Activated CD8-positive, alpha-beta memory T cell treated with anti-CD3 and anti-CD28 coated beads for 1 hour (primary cell): ENCODE measurements around the gene HRAS.

Experiments
- DNase-seq, 2 donors: peaks; one replicate each; pipeline ENCODE4 v3.0.0-alpha.2; 2020; ENCODE audit warnings: low read depth in 1 of 2; ENCODE audit errors: extremely low read depth in 1 of 2

Gene HRAS

DNA sequence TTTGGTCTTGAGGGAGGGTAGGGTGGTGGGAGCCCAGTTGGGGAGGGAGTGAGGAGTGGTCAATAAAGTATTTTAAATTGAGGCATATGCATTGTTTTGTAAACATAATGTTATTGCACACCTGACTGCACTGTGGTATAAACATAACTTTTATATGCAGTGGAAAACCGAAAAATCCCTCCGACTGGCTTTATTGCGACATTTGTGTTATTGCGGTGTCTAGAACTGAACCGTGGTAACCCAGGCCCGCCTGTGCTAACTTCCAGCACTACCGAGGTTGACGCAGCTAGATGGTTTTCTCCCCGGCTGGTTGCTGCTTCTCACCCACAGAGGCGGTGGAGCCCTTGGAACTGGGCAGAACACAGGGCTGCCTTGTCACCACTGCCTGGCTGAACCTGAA is 20.8 kb downstream of the HRAS start:
- DNase-seq: no peak

GRCh38 chr11:512761-513595 is 22.4 kb downstream of the HRAS start:
- no peak for DNase-seq

GRCh38 chr11:508956-509355 is 26.4 kb downstream of the HRAS start:
- no peak for DNase-seq

DNA sequence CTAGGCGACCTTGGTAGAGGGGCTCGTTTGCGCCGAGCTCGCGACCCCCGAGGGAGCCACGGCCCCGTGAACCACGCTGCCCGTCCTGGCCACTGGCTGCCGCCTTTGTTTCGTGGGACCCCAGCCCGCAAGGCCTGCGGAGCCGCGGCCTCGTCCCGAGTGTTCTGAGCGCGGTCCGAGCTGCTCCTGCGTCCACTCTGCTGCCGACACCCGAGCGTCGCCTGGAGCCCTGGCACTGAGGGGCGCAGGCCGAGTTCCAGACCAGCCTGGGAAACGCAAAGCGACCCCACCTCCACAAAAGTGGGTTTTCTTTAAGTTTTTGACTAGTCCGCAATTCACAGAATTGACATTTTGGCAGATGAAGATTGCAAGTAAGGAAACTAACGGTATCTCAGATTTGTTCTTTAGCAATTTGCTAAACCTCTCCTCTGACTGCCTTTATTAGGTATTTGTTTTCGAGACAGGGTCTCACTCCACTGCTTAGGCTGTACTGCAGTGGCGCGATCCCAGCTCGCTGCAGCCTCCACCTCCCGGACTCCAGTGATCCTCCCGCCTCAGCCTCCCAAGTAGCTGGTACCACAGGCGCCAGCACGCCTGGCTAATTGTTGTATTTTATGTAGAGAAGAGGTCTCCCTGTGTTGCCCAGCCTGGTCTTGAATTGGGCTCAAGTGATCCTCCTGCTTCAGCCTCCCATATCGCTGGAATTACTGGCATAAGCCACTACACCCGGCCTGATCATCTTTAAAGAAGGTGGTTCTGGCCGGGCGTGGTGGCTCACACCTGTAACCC is 27.5 kb downstream of the HRAS start:
- no peak for DNase-seq

DNA sequence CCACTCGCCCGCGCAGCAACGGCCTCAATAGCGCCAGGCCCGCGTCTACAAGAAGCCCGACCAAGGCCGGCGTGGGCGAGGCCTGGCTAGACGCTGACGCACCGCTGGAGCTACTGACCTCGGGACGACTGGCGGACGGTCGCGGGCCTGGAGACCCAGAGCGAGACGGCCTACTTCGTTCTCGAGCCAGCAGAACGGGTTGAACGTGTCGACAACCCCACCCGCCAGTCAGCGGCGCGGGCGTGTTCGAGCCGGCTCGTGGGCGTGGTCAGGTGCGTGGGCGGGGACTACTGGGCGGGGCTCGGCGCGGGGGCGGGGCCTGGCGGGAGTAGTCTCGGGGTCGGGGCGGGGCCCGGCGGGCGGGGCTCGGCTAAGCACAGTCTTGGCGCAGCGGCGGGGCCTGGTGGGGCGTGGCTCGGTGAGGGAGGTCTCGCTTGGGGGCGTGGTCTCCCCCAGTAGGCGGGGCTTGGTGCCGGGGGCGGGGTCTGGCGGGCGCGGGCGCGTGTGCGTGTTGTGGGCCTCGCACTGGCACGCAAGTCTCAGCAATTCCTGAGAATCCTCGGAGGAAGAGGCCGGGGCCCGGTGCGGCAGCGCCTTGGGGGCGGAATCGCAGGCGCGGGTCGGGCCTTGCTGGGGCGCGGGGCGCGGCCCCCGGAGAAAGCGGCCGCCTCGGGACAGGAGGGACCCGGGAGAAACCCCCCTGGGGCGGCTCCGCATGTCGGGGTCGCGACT is 28.2 kb downstream of the HRAS start, which contains the start of gene RNH1:
Gene RNH1, minus strand, starts transcription at position 248 of the 732 bp plus-strand sequence. CDS start 5,080 bp downstream, outside the sequence.
- peak; percentile 97 to 100 for DNase-seq

DNA sequence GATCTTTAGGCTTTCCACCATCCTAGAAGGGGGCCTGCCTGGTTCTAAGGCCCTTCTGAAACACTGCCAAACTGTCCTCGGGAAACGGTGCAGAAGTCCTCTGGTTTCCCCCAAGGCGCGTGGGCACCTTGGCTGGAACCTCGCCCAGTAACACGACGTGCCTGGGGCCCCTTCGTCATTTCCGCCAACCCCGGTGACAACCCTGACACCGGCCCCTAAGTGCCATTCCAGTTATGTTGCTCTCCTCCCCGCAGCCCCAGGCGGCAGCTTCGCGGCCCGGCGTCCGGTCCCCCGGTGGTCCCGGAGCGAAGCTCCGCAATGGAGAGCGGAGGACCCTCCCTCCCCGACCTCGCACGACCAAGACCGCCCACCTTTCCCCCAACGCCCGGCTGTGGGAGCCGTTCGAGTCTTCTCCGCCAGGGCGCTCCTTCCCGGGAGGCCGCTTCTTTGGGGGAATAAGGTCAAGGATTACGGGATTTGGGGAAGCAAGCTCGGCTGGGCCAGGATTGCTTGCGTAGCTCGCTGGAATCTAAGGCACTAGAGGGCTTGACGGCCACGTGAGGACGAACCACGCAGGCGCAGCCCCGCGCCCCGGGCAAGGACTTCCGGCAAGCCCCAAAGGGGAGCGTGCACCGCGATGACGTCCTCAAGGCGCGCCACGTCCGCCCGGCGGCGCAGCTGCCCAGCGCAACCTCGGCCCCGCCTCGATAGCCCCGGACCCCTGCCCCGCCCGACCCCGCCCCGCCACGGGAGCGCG is 29.0 kb downstream of the HRAS start:
- DNase-seq: peak; percentile 91 to 97

DNA sequence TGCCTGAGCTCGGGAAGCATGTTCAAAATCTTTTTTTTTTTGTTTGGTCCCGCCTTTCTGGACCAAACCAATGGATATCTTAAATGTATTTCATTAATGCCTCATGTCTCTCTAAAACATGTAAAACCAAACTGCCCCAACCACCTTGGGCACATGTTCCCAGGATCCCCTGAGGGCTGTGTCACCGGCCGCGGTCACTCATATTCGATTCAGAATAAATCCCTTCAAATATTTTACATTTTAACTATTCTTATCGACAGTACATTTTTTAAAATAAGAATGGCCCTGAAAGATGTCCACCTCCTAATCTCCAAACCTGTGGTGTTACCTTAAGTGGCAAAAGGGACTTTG is 30.4 kb downstream of the HRAS start:
- no peak for DNase-seq

DNA sequence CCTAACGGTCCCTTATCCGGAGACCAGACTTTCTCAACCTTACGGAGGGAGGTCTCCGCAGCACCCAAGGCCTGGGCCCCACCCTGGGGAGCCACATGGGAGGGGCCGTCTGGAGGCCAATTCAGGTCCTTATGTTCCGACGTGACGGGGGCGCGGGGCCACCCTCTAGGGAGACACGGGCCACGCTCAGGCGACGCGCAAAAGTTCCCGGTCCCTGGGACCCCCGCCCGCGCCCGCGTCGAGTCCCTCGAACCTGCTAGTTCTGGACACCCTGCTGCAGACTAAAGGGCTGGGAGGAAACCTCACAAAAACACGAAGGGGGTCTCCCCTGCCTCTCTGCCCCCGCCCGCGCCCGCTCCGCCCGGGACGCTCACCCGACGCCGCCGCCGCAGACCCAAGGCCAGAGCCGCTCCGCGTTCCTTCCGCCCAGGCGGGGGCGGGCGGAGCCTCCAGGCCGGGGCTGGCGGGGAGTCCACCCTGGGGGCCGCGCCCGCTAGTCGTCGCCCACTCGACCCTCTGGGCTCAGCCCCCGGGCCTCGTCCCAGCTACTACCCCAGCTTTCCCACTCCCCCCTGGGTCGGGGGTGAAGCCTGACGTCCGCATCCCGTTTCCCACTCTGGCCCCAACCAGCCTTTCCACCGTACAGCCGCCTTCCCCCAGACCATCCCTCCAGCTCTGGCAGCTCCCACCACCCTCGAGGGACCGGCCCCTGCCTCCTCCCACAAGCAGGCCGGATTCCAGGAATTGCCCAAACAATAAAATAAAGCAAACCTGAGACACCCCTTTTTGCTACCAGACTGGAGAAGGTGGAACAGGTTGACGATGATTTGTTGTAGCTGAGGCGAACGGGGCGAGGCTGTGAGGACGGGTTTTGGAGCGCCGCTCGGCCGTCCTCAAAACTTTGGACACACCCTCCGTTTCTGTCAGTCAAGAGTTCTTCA is 31.1 kb downstream of the HRAS start:
- no peak for DNase-seq

- no peak for DNase-seq
Measured at GRCh38 chr11:503179-503981, 32.0 kb downstream of the HRAS start.

- DNase-seq: no peak
Measured at GRCh38 chr11:502288-503178, 32.8 kb downstream of the HRAS start.

GRCh38 chr11:501683-502287 is 33.6 kb downstream of the HRAS start:
- DNase-seq: no peak

- DNase-seq: no peak
Measured at GRCh38 chr11:501001-501682, 34.2 kb downstream of the HRAS start.

DNA sequence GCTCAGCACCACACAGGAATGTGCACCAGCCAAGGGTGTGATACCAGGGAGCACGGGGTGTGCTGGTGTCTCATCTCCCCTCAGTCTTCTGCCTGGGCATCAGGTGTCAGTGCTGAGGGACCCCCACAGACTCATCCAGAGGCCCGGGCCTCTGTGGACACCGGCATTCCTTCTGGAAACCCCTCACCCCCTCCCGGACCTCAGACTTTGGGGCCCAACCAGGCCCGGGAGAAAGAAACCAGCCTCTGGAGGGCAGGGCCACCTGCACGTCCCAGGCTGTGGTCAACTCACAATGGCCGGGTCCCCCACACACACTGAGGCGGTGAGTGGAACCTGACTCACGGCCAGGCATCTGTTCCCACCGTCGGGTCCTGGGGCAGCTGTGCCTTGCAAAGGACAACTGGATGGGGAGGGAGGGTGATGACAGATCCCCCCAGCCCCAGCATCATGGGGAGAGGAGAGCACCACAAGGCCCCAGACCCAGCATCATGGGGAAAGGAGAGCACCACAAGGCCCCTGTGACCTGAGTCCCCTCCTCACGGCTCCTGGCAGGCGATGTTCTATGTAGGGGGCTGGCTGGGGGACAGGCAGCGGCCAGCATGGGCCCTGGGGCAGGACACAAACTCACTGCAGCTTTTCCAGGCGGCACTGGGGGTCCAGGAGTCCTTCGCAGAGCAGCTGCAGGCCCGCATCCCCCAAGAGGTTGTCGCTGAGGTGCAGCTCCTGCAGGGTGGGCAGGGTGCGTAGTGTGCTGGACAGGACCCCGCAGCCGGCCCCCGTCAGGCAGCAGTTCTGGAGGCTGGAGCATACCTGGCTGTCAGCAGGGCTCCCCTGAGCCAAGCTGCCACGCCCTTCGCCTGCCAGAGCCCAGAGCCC is 35.9 kb downstream of the HRAS start:
- DNase-seq: no peak

GRCh38 chr11:498297-499181 is 36.8 kb downstream of the HRAS start:
- no peak for DNase-seq
